ENCODE results near the gene ZBTB14. TPM values are rescaled to one million over a fixed set of nuclear protein-coding genes. Genes with fewer than 3 reads are reported as not detected.

Gene ZBTB14
- total RNA-seq, 1 experiment from 2014 or later: 15.5 TPM

DNA sequence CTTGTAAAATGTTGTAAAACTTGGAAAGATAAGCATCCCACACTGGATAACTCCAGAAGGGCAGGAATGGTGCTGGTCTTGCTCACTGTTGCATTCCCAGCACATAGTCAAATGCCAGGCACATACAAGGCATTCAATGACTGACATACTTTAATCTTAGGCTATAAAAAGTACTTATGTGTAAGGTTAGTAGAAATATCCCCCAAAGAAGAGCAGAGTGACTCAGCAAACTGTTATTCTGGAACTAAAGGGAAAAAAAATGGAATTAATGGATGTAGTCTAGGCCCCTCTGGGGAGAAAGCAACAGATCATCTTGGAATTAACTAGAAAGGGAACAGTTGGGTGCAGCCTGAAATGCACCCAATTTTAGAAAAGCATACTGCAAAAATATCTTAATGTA lies 9.0 kb downstream of the ZBTB14 start:
- Mint-ChIP-seq H3K27me3 (ENCODE audit: low read depth) (no peaks in the 10 kb centered on the region), H3K36me3 (ENCODE audit: insufficient read depth in 1 of 3, low read depth in 3 of 3) (peaks cover 8 to 17% (median 16%) of the 10 kb centered on the region in 3 experiments; a peak in 6 of 7 replicates), H3K27ac (no peak overlapping the region; a peak in 1 of 7 replicates), H3K9me3 (no peaks in the 10 kb centered on the region), H3K4me1 (peaks cover 18 to 22% of the 10 kb centered on the region in 2 experiments), H3K4me3 (no peak overlapping the region)
- no peaks in the 10 kb centered on the region for H3K9me3 ChIP-seq (ENCODE audit: control insufficient read depth, low read depth, low read length)
- no peak overlapping the region for H4K91ac ChIP-seq (ENCODE audit: insufficient read length, low read depth, low read length)
- H4K20me1 ChIP-seq (ENCODE audit: control insufficient read depth, insufficient read depth, insufficient read length): no peaks in the 10 kb centered on the region
- no peak overlapping the region for H2BK15ac ChIP-seq (ENCODE audit: low read depth, low read length)
- no peak overlapping the region for H3K4ac ChIP-seq (ENCODE audit: low read depth, low read length)
- no peak overlapping the region for H2BK5ac ChIP-seq (ENCODE audit: insufficient read length, low read length)
- H2BK20ac ChIP-seq (ENCODE audit: low read depth, low read length, poor library complexity, severe bottlenecking): no peak overlapping the region
- no peak overlapping the region for H2AFZ ChIP-seq (ENCODE audit: low read length)
- no peak overlapping the region for H4K5ac ChIP-seq (ENCODE audit: insufficient read length, low read depth, low read length)
- DNase-seq: no peak
- no peak overlapping the region for H3K14ac ChIP-seq (ENCODE audit: insufficient read depth, low read length)
- no peaks in the 10 kb centered on the region for H3K23me2 ChIP-seq (ENCODE audit: insufficient read length, low read depth, low read length, poor library complexity, severe bottlenecking)
- H3K79me2 ChIP-seq (ENCODE audit: insufficient read depth, low read length): no peaks in the 10 kb centered on the region
- H4K8ac ChIP-seq (replicated peaks; ENCODE audit: insufficient read length, low read depth, low read length): no peak overlapping the region
- H3K27me3 ChIP-seq (ENCODE audit: insufficient read depth, low read length): no peaks in the 10 kb centered on the region
- no peaks in the 10 kb centered on the region for H3K79me1 ChIP-seq (ENCODE audit: insufficient read depth, low read depth, low read length, poor library complexity, severe bottlenecking)
- no peak overlapping the region for H3K9ac ChIP-seq (ENCODE audit: extremely low read depth, insufficient read length, low read length)
- no peak overlapping the region for H3K56ac ChIP-seq (ENCODE audit: insufficient read length, low read depth, low read length)
- H2BK120ac ChIP-seq (ENCODE audit: low read depth, low read length, poor library complexity, severe bottlenecking): no peak overlapping the region
- TF ChIP-seq, protein P1, sequence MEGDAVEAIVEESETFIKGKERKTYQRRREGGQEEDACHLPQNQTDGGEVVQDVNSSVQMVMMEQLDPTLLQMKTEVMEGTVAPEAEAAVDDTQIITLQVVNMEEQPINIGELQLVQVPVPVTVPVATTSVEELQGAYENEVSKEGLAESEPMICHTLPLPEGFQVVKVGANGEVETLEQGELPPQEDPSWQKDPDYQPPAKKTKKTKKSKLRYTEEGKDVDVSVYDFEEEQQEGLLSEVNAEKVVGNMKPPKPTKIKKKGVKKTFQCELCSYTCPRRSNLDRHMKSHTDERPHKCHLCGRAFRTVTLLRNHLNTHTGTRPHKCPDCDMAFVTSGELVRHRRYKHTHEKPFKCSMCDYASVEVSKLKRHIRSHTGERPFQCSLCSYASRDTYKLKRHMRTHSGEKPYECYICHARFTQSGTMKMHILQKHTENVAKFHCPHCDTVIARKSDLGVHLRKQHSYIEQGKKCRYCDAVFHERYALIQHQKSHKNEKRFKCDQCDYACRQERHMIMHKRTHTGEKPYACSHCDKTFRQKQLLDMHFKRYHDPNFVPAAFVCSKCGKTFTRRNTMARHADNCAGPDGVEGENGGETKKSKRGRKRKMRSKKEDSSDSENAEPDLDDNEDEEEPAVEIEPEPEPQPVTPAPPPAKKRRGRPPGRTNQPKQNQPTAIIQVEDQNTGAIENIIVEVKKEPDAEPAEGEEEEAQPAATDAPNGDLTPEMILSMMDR (conservative IDR thresholded peaks at IDR 0.05): no peak
- H3K27ac ChIP-seq (ENCODE audit: insufficient read length, low read depth, low read length): no peak overlapping the region
- H2BK12ac ChIP-seq (ENCODE audit: insufficient read length, low read depth, low read length): no peak overlapping the region
- no peak overlapping the region for H3K23ac ChIP-seq (ENCODE audit: insufficient read length, low read depth, low read length)
- H3K4me2 ChIP-seq (ENCODE audit: insufficient read depth, insufficient read length, low read length): no peak overlapping the region
- H3K4me1 ChIP-seq (ENCODE audit: insufficient read depth, low read length): no peaks in the 10 kb centered on the region; the same call in 1 of the 2 replicates
- H3K18ac ChIP-seq (ENCODE audit: insufficient read length, low read depth, low read length): no peak overlapping the region
- H3T11ph ChIP-seq (ENCODE audit: low read length): no peak overlapping the region
- H2AK5ac ChIP-seq (ENCODE audit: insufficient read length, low read length): no peak overlapping the region
